Lung (tissue), 12 donors: ENCODE measurements around the gene CSMD2. TPM values are rescaled to one million over a fixed set of nuclear protein-coding genes. Genes with fewer than 3 reads are reported as not detected.

Experiments used
- ATAC-seq: fragments of 200-7000 bp; cut with Tn5 transposase; one replicate; pipeline ENCODE4 v1.9.1; 2020; ENCODE audit warnings: moderate number of reproducible peaks; ENCODE audit not compliant: insufficient read depth, low FRiP score
- DNase-seq, 3 donors: peaks; one replicate each; pipeline ENCODE4 v3.0.0-alpha.2; 2013 to 2017
- H3K27ac ChIP-seq, 2 donors: one replicate each; pipeline ENCODE4 v1.5.1; 2013; ENCODE audit warnings: mild to moderate bottlenecking in 2 of 2, moderate library complexity in 2 of 2, control low read depth in 1 of 2, inconsistent platforms in 1 of 2, low read depth in 1 of 2, low read length in 1 of 2
- H3K27me3 ChIP-seq, 3 donors: one replicate each; pipeline ENCODE4 v1.5.1; 2013; ENCODE audit warnings: low read length in 2 of 3; ENCODE audit not compliant: control insufficient read depth in 3 of 3, insufficient read depth in 3 of 3
- H3K36me3 ChIP-seq, 4 donors: one replicate each; pipeline ENCODE4 v1.5.1; 2013; ENCODE audit warnings: low read length in 4 of 4, mild to moderate bottlenecking in 1 of 4, moderate library complexity in 1 of 4; ENCODE audit not compliant: control insufficient read depth in 4 of 4, insufficient read depth in 4 of 4
- H3K4me1 ChIP-seq, 5 donors: one replicate each; pipeline ENCODE4 v1.5.1; 2013; ENCODE audit warnings: low read length in 5 of 5, mild to moderate bottlenecking in 2 of 5, moderate library complexity in 1 of 5; ENCODE audit not compliant: control insufficient read depth in 5 of 5, insufficient read depth in 5 of 5
- H3K4me3 ChIP-seq: one replicate; pipeline ENCODE4 v1.5.1; 2013; ENCODE audit warnings: mild to moderate bottlenecking, control low read depth, moderate library complexity
- H3K9ac ChIP-seq, 2 donors: one replicate each; pipeline ENCODE4 v1.5.1; 2013; ENCODE audit warnings: low read length in 2 of 2, control low read depth in 1 of 2; ENCODE audit not compliant: insufficient read depth in 1 of 2
- H3K9me3 ChIP-seq, 4 donors: one replicate each; pipeline ENCODE4 v1.5.1; 2013; ENCODE audit warnings: low read length in 3 of 4, mild to moderate bottlenecking in 1 of 4, moderate library complexity in 1 of 4; ENCODE audit not compliant: control insufficient read depth in 4 of 4, insufficient read depth in 3 of 4
- CTCF ChIP-seq: IDR thresholded peaks from 2 replicates; pipeline ENCODE4 v1.5.1; 2012; ENCODE audit warnings: mild to moderate bottlenecking; ENCODE audit errors: control extremely low read depth, extremely low read depth
- WGBS, 2 donors: extraction: QIAGEN DNeasy Blood & Tissue Kit; methylation state at CpG; one replicate each; pipeline ENCODE4 v1.1.7; 2013; 5-methylcytosine and 5-hydroxymethylcytosine counted together
- polyA plus RNA-seq, 2 donors: library from polyadenylated mRNA; stranded (reverse); fragments of 200-250 nt; gene quantifications; one replicate each; pipeline ENCODE4 v1.2.1, GENCODE V29; 2013
- total RNA-seq, 2 donors: library from RNA; depleted of rRNA in 1 of 2; stranded (reverse); fragments of >200 nt in 1 of 2; gene quantifications; one replicate each; pipeline ENCODE4 v1.2.1, GENCODE V29; 2014 to 2021
- donor health status: control.
- donor health status: control.
- donor health status: Bipolar disorder and iron deficiency.
- donor health status: healthy.
- donor health status: DM: yes; HTN: yes; CAD: no.

CSMD2 gene
- total and polyA plus RNA-seq, 4 donors = 0.11 to 1.2 (median 0.39) TPM

DNA sequence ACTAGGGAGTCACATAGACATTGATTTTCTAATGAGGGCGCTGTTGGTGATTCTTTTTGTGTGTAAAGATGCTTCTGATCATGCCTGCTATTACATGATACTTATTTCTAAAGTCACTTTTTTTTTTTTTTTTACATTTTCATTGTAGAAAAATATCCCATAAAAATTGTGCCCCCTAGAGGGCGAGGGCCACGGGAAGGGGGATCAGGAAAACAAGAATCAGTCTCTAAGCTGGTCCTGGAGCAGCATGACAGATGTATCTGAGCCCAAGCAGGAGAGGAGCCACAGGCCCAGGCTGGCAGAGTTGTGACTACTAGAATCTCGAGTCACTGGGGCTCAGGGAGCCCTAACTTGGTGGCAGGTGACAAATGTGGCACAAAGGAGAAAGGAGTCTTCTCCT is 664.5 kb downstream of the CSMD2 start:
- 72 to 76% methylated on average over 4 of the region's 4 CpGs for WGBS, 2 donors
- Histone ChIP-seq H3K9me3 (peaks cover 0 to 30% (median 8%) of the 10 kb centered on the region in 4 donors), H3K36me3 (peaks cover 0 to 22% (median 3%) of the 10 kb centered on the region in 4 donors), H3K27me3 (no peaks in the 10 kb centered on the region), H3K9ac (no peak overlapping the region), H3K4me1 (no peaks in the 10 kb centered on the region), H3K4me3 (no peak overlapping the region), H3K27ac (no peak overlapping the region)
- no peak for DNase-seq
- no peak for ATAC-seq
- TF ChIP-seq CTCF = no peak

GRCh38 chr1:33497410-33497809 is 667.6 kb downstream of the CSMD2 start:
- no peak for ATAC-seq
- Histone ChIP-seq H3K27ac (no peak overlapping the region), H3K4me3 (no peak overlapping the region), H3K27me3 (no peaks in the 10 kb centered on the region), H3K36me3 (peaks cover 13 to 51% (median 31%) of the 10 kb centered on the region in 4 donors), H3K9ac (no peak overlapping the region), H3K4me1 (no peaks in the 10 kb centered on the region), H3K9me3 (peaks cover 10 to 51% (median 23%) of the 10 kb centered on the region in 4 donors)
- 96 to 100% methylated on average over 1 of the region's 1 CpG for WGBS, 2 donors
- DNase-seq = no peak
- no peak for TF ChIP-seq CTCF

- no peak overlapping the region for H3K27ac ChIP-seq
- no peak overlapping the region for H3K9ac ChIP-seq
- H3K9me3 ChIP-seq = peaks cover 12 to 59% (median 25%) of the 10 kb centered on the region in 4 donors
- TF ChIP-seq CTCF = no peak
- DNase-seq (no peak), ATAC-seq (no peak)
- H3K4me1 ChIP-seq = no peaks in the 10 kb centered on the region
- H3K36me3 ChIP-seq = peaks cover 25 to 73% (median 49%) of the 10 kb centered on the region in 4 donors
- no peak overlapping the region for H3K4me3 ChIP-seq
- WGBS, 2 donors = 96 to 97% methylated on average over 9 of the region's 9 CpGs
- H3K27me3 ChIP-seq = no peaks in the 10 kb centered on the region
Observed at GRCh38 chr1:33494929-33495328, 670.1 kb downstream of the CSMD2 start.

DNA sequence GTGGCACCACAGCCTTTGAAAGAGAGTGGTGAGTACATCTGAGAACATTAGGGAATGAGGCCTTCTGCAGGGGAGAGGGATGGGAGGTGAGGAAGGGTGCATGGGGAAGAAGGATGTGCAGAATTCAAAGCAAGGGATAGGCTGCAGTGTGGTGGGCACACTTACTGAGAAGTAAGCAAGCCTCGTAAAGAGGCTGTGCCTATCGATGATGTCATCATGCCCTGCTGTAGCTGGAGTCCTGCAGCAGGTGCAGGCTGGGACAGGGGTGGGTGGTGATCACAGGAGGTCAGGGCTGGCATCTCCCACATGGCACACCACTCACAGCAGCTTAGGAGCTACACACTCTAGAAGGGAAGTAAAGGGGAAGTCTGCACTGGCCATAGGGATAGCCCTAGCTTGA is 676.4 kb downstream of the CSMD2 start:
- H3K4me1 ChIP-seq = no peaks in the 10 kb centered on the region
- no peak for ATAC-seq
- peaks cover 34 to 51% (median 42%) of the 10 kb centered on the region in 4 donors for H3K36me3 ChIP-seq
- WGBS, 2 donors = 97% methylated on average over 2 of the region's 2 CpGs
- no peak for DNase-seq
- H3K9ac ChIP-seq = no peak overlapping the region
- TF ChIP-seq CTCF = no peak
- no peaks in the 10 kb centered on the region for H3K27me3 ChIP-seq
- H3K9me3 ChIP-seq = peaks cover 0 to 17% (median 6%) of the 10 kb centered on the region in 4 donors
- H3K4me3 ChIP-seq = no peak overlapping the region
- H3K27ac ChIP-seq = no peak overlapping the region
